ENCODE measurements around the gene PTPRN2. TPM values are rescaled to one million over a fixed set of nuclear protein-coding genes. Genes with fewer than 3 reads are reported as not detected.

PTPRN2 gene
- total and polyA plus RNA-seq, 2 of the 13 experiments (the other 11 are each of a cell fraction or from before 2014, with no cell fraction given): 2.5 to 24.2 TPM

- FAIRE-seq (no peak), ATAC-seq (no peak), DNase-seq (ENCODE audit: low spot score) (no peak)
- Histone ChIP-seq H3K79me2 (ENCODE audit: insufficient read depth, low read length) (no peaks in the 10 kb centered on the region), H2AFZ (ENCODE audit: low read length) (no peak overlapping the region), H3K36me3 (replicated peaks in 1 of 2; ENCODE audit: control insufficient read depth in 1 of 2, insufficient read depth in 2 of 2, low read length in 2 of 2) (no peaks in the 10 kb centered on the region), H3K9ac (ENCODE audit: insufficient read depth, low read depth, low read length) (no peak overlapping the region), H3K4me1 (ENCODE audit: insufficient read depth, low read length) (peaks cover 25% of the 10 kb centered on the region), H4K20me1 (ENCODE audit: insufficient read depth, low read length) (no peaks in the 10 kb centered on the region; the same call in 1 of the 2 replicates), H3K27ac (ENCODE audit: extremely low read length, insufficient read depth, low read length) (no peak overlapping the region), H3K4me2 (ENCODE audit: low read depth, low read length) (no peak overlapping the region), H3K27me3 (ENCODE audit: control insufficient read depth in 1 of 2, insufficient read depth in 2 of 2, low read length in 2 of 2) (no peaks in the 10 kb centered on the region), H3K4me3 (replicated peaks in 1 of 3; ENCODE audit: insufficient read depth in 1 of 3, low read depth in 2 of 3, low read length in 3 of 3) (no peak overlapping the region), H3K9me3 (ENCODE audit: low read length) (no peaks in the 10 kb centered on the region)
- 89% methylated on average over 4 of the region's 8 CpGs for WGBS (ENCODE audit: low lambda C conversion rate)
- CTCF ChIA-PET (ENCODE audit: low intra/inter-chr PET ratio, low total read pairs): no interaction called here
- POLR2A ChIA-PET: no interaction called here
- no TSS peak for BruUV-seq (replicated peaks)
- intact Hi-C loops (cut with micrococcal nuclease; ENCODE audit: unreplicated experiment): no loop called here
- in situ Hi-C loops (cut with HindIII; ENCODE audit: extremely low pct_ligation_motif_present, low pct_unique_long_range_greater_than_20kb): no loop called here
- TF ChIP-seq U2AF1 (optimal IDR thresholded peaks at IDR 0.05; ENCODE audit: low read depth, low read length): no peak
- no peak for TF ChIP-seq ARNT2 (CRISPR knock-in tag; IDR thresholded peaks at IDR 0.05; ENCODE audit: low read depth)
- no peak for TF ChIP-seq ZNF142 (CRISPR knock-in tag; IDR thresholded peaks at IDR 0.05)
- no peak for TF ChIP-seq SAFB2 (CRISPR knock-in tag; IDR thresholded peaks at IDR 0.05; ENCODE audit: borderline replicate concordance, low read depth)
- no peak for TF ChIP-seq ZNF768 (CRISPR knock-in tag; IDR thresholded peaks at IDR 0.05)
- no peak for TF ChIP-seq ARID4A (CRISPR knock-in tag; IDR thresholded peaks at IDR 0.05; ENCODE audit: borderline replicate concordance)
- TF ChIP-seq REL (CRISPR knock-in tag; conservative IDR thresholded peaks at IDR 0.05): no peak
- TF ChIP-seq ZNF451 (CRISPR knock-in tag; IDR thresholded peaks at IDR 0.05): no peak
- TF ChIP-seq ARID2 (CRISPR knock-in tag; IDR thresholded peaks at IDR 0.05; ENCODE audit: borderline replicate concordance): no peak
- TF ChIP-seq ZNF784 (CRISPR knock-in tag; IDR thresholded peaks at IDR 0.05; ENCODE audit: borderline replicate concordance): no peak
- TF ChIP-seq RXRB (CRISPR knock-in tag; IDR thresholded peaks at IDR 0.05; ENCODE audit: borderline replicate concordance): no peak
- TF ChIP-seq CSRNP2 (CRISPR knock-in tag; conservative IDR thresholded peaks at IDR 0.05; ENCODE audit: low read depth): no peak
Measured at GRCh38 chr7:158020706-158021095, 566.9 kb downstream of the PTPRN2 start.
